Astrocyte (in vitro differentiated cells and primary cell): ENCODE results near the gene FTO. TPM values are rescaled to one million over a fixed set of nuclear protein-coding genes. Genes with fewer than 3 reads are reported as not detected.
A peak's percentile ranks its signal among the peaks of the same experiment; 100 is the strongest.

Source experiments
- DNase-seq: peaks from one replicate; pipeline ENCODE4 v3.0.0-alpha.2; 2010; ENCODE audit warnings: low read depth
- FAIRE-seq: peaks from 2 replicates; lab custom pipeline; 2011; peaks lifted over from hg19 to GRCh38; lab: Jason Lieb, UNC
- H2AFZ ChIP-seq: 2 replicates; pipeline ENCODE4 v1.6.0; 2012; ENCODE audit warnings: low read depth, low read length, inconsistent platforms
- H3K27ac ChIP-seq: 2 replicates; pipeline ENCODE4 v1.5.1; 2011; ENCODE audit warnings: low read depth, low read length, inconsistent platforms
- H3K27me3 ChIP-seq: 2 replicates; pipeline ENCODE4 v1.6.0; 2011; ENCODE audit warnings: low read length, inconsistent platforms; ENCODE audit not compliant: insufficient read depth
- H3K36me3 ChIP-seq: 2 replicates; pipeline ENCODE4 v1.5.1; 2011; ENCODE audit warnings: low read length, inconsistent platforms; ENCODE audit not compliant: insufficient read depth
- H3K4me1 ChIP-seq: 2 replicates; pipeline ENCODE4 v1.5.1; 2011; ENCODE audit warnings: low read length, inconsistent platforms; ENCODE audit not compliant: insufficient read depth
- H3K4me2 ChIP-seq: 2 replicates; pipeline ENCODE4 v1.6.0; 2012; ENCODE audit warnings: low read length, inconsistent platforms
- H3K4me3 ChIP-seq: 2 replicates; pipeline ENCODE4 v1.5.1; 2011; ENCODE audit warnings: low read depth, mild to moderate bottlenecking, low read length, inconsistent platforms; ENCODE audit not compliant: insufficient read depth
- H3K79me2 ChIP-seq: 2 replicates; pipeline ENCODE4 v1.6.0; 2012; ENCODE audit warnings: mild to moderate bottlenecking, low read length, inconsistent platforms; ENCODE audit not compliant: insufficient read depth
- H3K9ac ChIP-seq: 2 replicates; pipeline ENCODE4 v1.6.0; 2012; ENCODE audit warnings: mild to moderate bottlenecking, low read length, inconsistent platforms
- H3K9me3 ChIP-seq: 2 replicates; pipeline ENCODE4 v1.5.1; 2012; ENCODE audit warnings: low read depth, mild to moderate bottlenecking, low read length, inconsistent platforms; ENCODE audit not compliant: insufficient read depth
- H4K20me1 ChIP-seq: 2 replicates; pipeline ENCODE4 v1.6.0; 2012; ENCODE audit warnings: low read length, inconsistent platforms; ENCODE audit not compliant: insufficient read depth
- H3K27ac Mint-ChIP-seq: one replicate; pipeline ENCODE4 v1.8.0; 2021; ENCODE audit warnings: mild to moderate bottlenecking, mixed read lengths; ENCODE audit not compliant: unreplicated experiment
- H3K27me3 Mint-ChIP-seq: one replicate; pipeline ENCODE4 v1.8.0; 2021; ENCODE audit warnings: low read depth, mixed read lengths; ENCODE audit not compliant: unreplicated experiment
- H3K36me3 Mint-ChIP-seq: one replicate; pipeline ENCODE4 v1.8.0; 2021; ENCODE audit warnings: low read depth, mixed read lengths; ENCODE audit not compliant: unreplicated experiment
- H3K4me1 Mint-ChIP-seq: one replicate; pipeline ENCODE4 v1.8.0; 2021; ENCODE audit warnings: low read depth, mixed read lengths; ENCODE audit not compliant: unreplicated experiment
- H3K4me3 Mint-ChIP-seq: one replicate; pipeline ENCODE4 v1.8.0; 2021; ENCODE audit warnings: mild to moderate bottlenecking, moderate library complexity, mixed read lengths; ENCODE audit not compliant: unreplicated experiment
- H3K9me3 Mint-ChIP-seq: one replicate; pipeline ENCODE4 v1.8.0; 2021; ENCODE audit warnings: mild to moderate bottlenecking, mixed read lengths; ENCODE audit not compliant: unreplicated experiment
- CTCF ChIP-seq: IDR thresholded peaks from 2 replicates; pipeline ENCODE4 v1.5.1; 2011; ENCODE audit warnings: low read depth, mild to moderate bottlenecking, inconsistent platforms, low read length, moderate library complexity; ENCODE audit not compliant: insufficient read depth
- EZH2 ChIP-seq: IDR thresholded peaks from 2 replicates; pipeline ENCODE4 v1.6.1; 2012; ENCODE audit warnings: mild to moderate bottlenecking, low read length, inconsistent platforms; ENCODE audit not compliant: insufficient read depth
- total RNA-seq: library from RNA; stranded (reverse); gene quantifications from 2 replicates; pipeline ENCODE4 v1.2.1, GENCODE V29; 2021

Gene FTO
- total RNA-seq, 1 donor from 2014 or later, result 73.1 TPM

GRCh38 chr16:53737552-53737951, 33.6 kb downstream of the FTO start:
- Histone ChIP-seq H4K20me1 (peaks cover 86% of the 10 kb centered on the region), H3K4me1 (peaks cover under 1% of the 10 kb centered on the region), H3K9me3 (no peaks in the 10 kb centered on the region), H3K27ac (no peak overlapping the region), H3K36me3 (no peaks in the 10 kb centered on the region), H3K27me3 (no peaks in the 10 kb centered on the region), H2AFZ (no peak overlapping the region), H3K4me2 (no peak overlapping the region), H3K9ac (no peak overlapping the region), H3K4me3 (no peak overlapping the region), H3K79me2 (peaks cover 82% of the 10 kb centered on the region)
- TF ChIP-seq CTCF (no peak), EZH2 (no peak)
- FAIRE-seq (no peak), DNase-seq (no peak)
- Mint-ChIP-seq H3K36me3 (no peaks in the 10 kb centered on the region), H3K4me3 (no peak overlapping the region), H3K4me1 (peaks cover 11% of the 10 kb centered on the region), H3K27ac (no peak overlapping the region), H3K9me3 (no peaks in the 10 kb centered on the region), H3K27me3 (no peaks in the 10 kb centered on the region)

- no peak overlapping the region for H3K4me3 ChIP-seq
- FAIRE-seq, result no peak
- H3K36me3 Mint-ChIP-seq, result no peaks in the 10 kb centered on the region
- peaks cover 86% of the 10 kb centered on the region for H4K20me1 ChIP-seq
- TF ChIP-seq CTCF (no peak), EZH2 (no peak)
- H3K27me3 Mint-ChIP-seq, result no peaks in the 10 kb centered on the region
- no peak overlapping the region for H3K4me2 ChIP-seq
- H3K9me3 ChIP-seq, result no peaks in the 10 kb centered on the region
- no peaks in the 10 kb centered on the region for H3K36me3 ChIP-seq
- no peak overlapping the region for H3K27ac Mint-ChIP-seq
- H3K9ac ChIP-seq, result no peak overlapping the region
- no peaks in the 10 kb centered on the region for H3K9me3 Mint-ChIP-seq
- no peak overlapping the region for H3K4me3 Mint-ChIP-seq
- H2AFZ ChIP-seq, result no peak overlapping the region
- peaks cover 77% of the 10 kb centered on the region for H3K79me2 ChIP-seq
- no peaks in the 10 kb centered on the region for H3K27me3 ChIP-seq
- H3K4me1 Mint-ChIP-seq, result peaks cover 16% of the 10 kb centered on the region
- peaks cover 15% of the 10 kb centered on the region for H3K4me1 ChIP-seq
- peak; percentile 31 for DNase-seq
- no peak overlapping the region for H3K27ac ChIP-seq
Measured at GRCh38 chr16:53740476-53740875, 36.5 kb downstream of the FTO start.

DNA sequence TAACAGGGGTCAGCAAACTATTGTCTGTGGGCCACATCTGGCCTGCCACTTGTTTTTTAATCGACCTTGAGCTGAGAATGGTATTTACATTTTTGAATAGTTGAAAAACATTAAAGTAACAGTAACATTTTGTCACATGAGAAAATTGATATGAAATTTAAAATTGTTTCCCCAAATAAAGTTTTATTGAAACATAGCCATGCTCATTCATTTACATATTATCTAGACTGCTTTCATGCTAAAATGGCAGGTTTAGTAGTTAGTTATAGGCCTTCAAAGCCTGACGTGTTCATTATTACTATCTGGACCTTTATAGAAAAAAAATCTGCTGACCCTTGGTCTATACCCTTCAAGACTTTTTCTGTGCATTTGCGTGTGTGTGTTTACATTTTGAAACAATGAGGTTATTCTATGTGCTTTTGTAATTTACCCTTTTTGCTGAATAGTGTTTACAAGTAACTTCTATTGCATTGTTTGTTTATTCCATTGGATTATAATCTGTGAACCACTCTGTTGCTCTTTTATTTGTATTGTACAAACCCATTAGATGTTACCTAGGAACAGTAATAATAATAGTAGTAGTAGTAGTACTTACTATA, 37.1 kb downstream of the FTO start:
- no peaks in the 10 kb centered on the region for H3K36me3 ChIP-seq
- DNase-seq, result no peak
- Mint-ChIP-seq H3K27ac (no peak overlapping the region), H3K27me3 (no peaks in the 10 kb centered on the region), H3K4me3 (no peak overlapping the region), H3K4me1 (peaks cover 18% of the 10 kb centered on the region), H3K9me3 (no peaks in the 10 kb centered on the region), H3K36me3 (no peaks in the 10 kb centered on the region)
- no peaks in the 10 kb centered on the region for H3K27me3 ChIP-seq
- no peak overlapping the region for H3K9ac ChIP-seq
- H3K4me3 ChIP-seq, result no peak overlapping the region
- H3K27ac ChIP-seq, result no peak overlapping the region
- H3K9me3 ChIP-seq, result no peaks in the 10 kb centered on the region
- H2AFZ ChIP-seq, result no peak overlapping the region
- H3K79me2 ChIP-seq, result peaks cover 74% of the 10 kb centered on the region
- no peak overlapping the region for H3K4me2 ChIP-seq
- H4K20me1 ChIP-seq, result peaks cover 89% of the 10 kb centered on the region
- no peak for FAIRE-seq
- H3K4me1 ChIP-seq, result peaks cover 20% of the 10 kb centered on the region
- TF ChIP-seq CTCF (no peak), EZH2 (no peak)
